Endothelial cell of umbilical vein (primary cell): ENCODE data around the gene AEBP1. TPM values are rescaled to one million over a fixed set of nuclear protein-coding genes. Genes with fewer than 3 reads are reported as not detected.

ENCODE experiments used
- BruUV-seq: library from RNA; stranded (reverse); fragments of 400-500 nt; replicated peaks from 2 replicates; lab custom pipeline; 2021; lab: Mats Ljungman, UMichigan
- CTCF ChIA-PET: fragments of 300-600, 350-600 bp; sonication (Branson Sonifier 250); formaldehyde crosslinking; loops from one replicate; lab custom pipeline; 2021; ENCODE audit warnings: antibody characterized with exemption, inconsistent platforms; lab: Charles Lee
- POLR2A ChIA-PET: fragments of 300-600, 350-600 bp; sonication (Branson Sonifier 250); formaldehyde crosslinking; loops from one replicate; lab custom pipeline; 2021; ENCODE audit warnings: antibody characterized with exemption, inconsistent platforms; lab: Charles Lee
- DNase-seq: peaks from one replicate; pipeline ENCODE4 v3.0.0-alpha.2; 2011; ENCODE audit warnings: low read depth, low spot score
- FAIRE-seq: peaks from 2 replicates; lab custom pipeline; 2011; peaks lifted over from hg19 to GRCh38; lab: Jason Lieb, UNC
- H2AFZ ChIP-seq: 2 replicates; pipeline ENCODE4 v1.6.0; 2012; ENCODE audit warnings: low read depth, low read length, control low read depth, inconsistent platforms
- H3K27ac ChIP-seq: 2 replicates; pipeline ENCODE4 v1.5.1; 2011; ENCODE audit warnings: low read depth, mild to moderate bottlenecking, control low read depth, low read length, moderate library complexity; ENCODE audit not compliant: insufficient read depth
- H3K27me3 ChIP-seq, 2 experiments: 2 replicates each; pipeline versions ENCODE4 v1.6.0 to v1.6.1; 2011; ENCODE audit warnings: low read length in 2 of 2, mixed read lengths in 1 of 2; ENCODE audit not compliant: control insufficient read depth in 2 of 2, insufficient read depth in 2 of 2
- H3K36me3 ChIP-seq, 2 experiments: 2 replicates in 1 of 2; 3 replicates in 1 of 2; pipeline ENCODE4 v1.5.1; 2011; ENCODE audit warnings: low read length in 2 of 2, mild to moderate bottlenecking in 1 of 2, moderate library complexity in 1 of 2; ENCODE audit not compliant: control insufficient read depth in 2 of 2, insufficient read depth in 2 of 2; ENCODE audit errors: extremely low read depth in 1 of 2
- H3K4me1 ChIP-seq: 3 replicates; pipeline ENCODE4 v1.5.1; 2011; ENCODE audit warnings: mild to moderate bottlenecking, low read length; ENCODE audit not compliant: control insufficient read depth, insufficient read depth; ENCODE audit errors: extremely low read depth
- H3K4me2 ChIP-seq: 2 replicates; pipeline ENCODE4 v1.6.1; 2011; ENCODE audit warnings: low read length, control low read depth, mixed read lengths; ENCODE audit not compliant: insufficient read depth
- H3K4me3 ChIP-seq, 3 experiments: fragments of 200-600 bp in 1 of 3; sonication (generic), shearing (Covaris generic) in 1 of 3; replicated peaks in 1 of 3; 2 replicates each; pipeline ENCODE4 v1.5.1; 2011 to 2016; ENCODE audit warnings: control low read depth in 3 of 3, low read length in 3 of 3, mild to moderate bottlenecking in 2 of 3, inconsistent platforms in 1 of 3, low read depth in 1 of 3, moderate library complexity in 1 of 3; ENCODE audit not compliant: insufficient read depth in 1 of 3
- H3K79me2 ChIP-seq: 2 replicates; pipeline ENCODE4 v1.6.0; 2012; ENCODE audit warnings: low read length, inconsistent platforms; ENCODE audit not compliant: control insufficient read depth, insufficient read depth
- H3K9ac ChIP-seq: replicated peaks from 2 replicates; pipeline ENCODE3; 2011; ENCODE audit warnings: low read length, control low read depth; ENCODE audit not compliant: insufficient read depth; ENCODE audit errors: extremely low read depth
- H3K9me1 ChIP-seq: replicated peaks from 3 replicates; pipeline ENCODE4 v1.6.0; 2011; ENCODE audit warnings: mild to moderate bottlenecking, low read length; ENCODE audit not compliant: control insufficient read depth, insufficient read depth; ENCODE audit errors: extremely low read depth
- H3K9me3 ChIP-seq: replicated peaks from 2 replicates; pipeline ENCODE4 v1.5.1; 2012; ENCODE audit warnings: low read length, inconsistent platforms; ENCODE audit not compliant: control insufficient read depth, insufficient read depth
- H4K20me1 ChIP-seq: replicated peaks from 2 replicates; pipeline ENCODE3; 2011; ENCODE audit warnings: mild to moderate bottlenecking, low read length; ENCODE audit not compliant: control insufficient read depth, insufficient read depth; ENCODE audit errors: extremely low read depth
- CTCF ChIP-seq, 2 donors: IDR thresholded peaks; 1 replicate in 1 of 2; 2 replicates in 1 of 2; pipeline ENCODE4 v1.5.1; 2011; ENCODE audit warnings: low read length in 2 of 2, mild to moderate bottlenecking in 2 of 2, moderate library complexity in 2 of 2, control low read depth in 1 of 2, inconsistent platforms in 1 of 2, low read depth in 1 of 2; ENCODE audit not compliant: insufficient read depth in 1 of 2; ENCODE audit errors: extremely low read depth in 1 of 2
- EZH2 ChIP-seq: IDR thresholded peaks from 2 replicates; pipeline ENCODE4 v1.6.1; 2012; ENCODE audit warnings: borderline replicate concordance, low read depth, mild to moderate bottlenecking, moderate library complexity, low read length, inconsistent platforms; ENCODE audit not compliant: severe bottlenecking
- FOS ChIP-seq: IDR thresholded peaks from 2 replicates; pipeline ENCODE4 v1.6.1; 2011; ENCODE audit warnings: mild to moderate bottlenecking, low read length, moderate library complexity, borderline replicate concordance; ENCODE audit not compliant: insufficient read depth
- GATA2 ChIP-seq: IDR thresholded peaks from 2 replicates; pipeline ENCODE4 v1.7.0; 2011; ENCODE audit warnings: low read depth, mild to moderate bottlenecking, moderate library complexity, mixed read lengths, low read length; ENCODE audit not compliant: insufficient read length, insufficient read depth
- JUN ChIP-seq: IDR thresholded peaks from 2 replicates; pipeline ENCODE4 v1.6.1; 2011; ENCODE audit warnings: borderline replicate concordance, low read depth; ENCODE audit not compliant: insufficient read length, insufficient read depth
- MAX ChIP-seq: IDR thresholded peaks from 2 replicates; pipeline ENCODE4 v1.6.1; 2011; ENCODE audit not compliant: insufficient read depth, insufficient read length
- MYC ChIP-seq: IDR thresholded peaks from one replicate; pipeline ENCODE4 v1.6.1; 2011; ENCODE audit warnings: mild to moderate bottlenecking, low read depth, low read length
- POLR2A ChIP-seq: IDR thresholded peaks from 2 replicates; pipeline ENCODE4 v1.6.1; 2012; ENCODE audit warnings: low read depth, mild to moderate bottlenecking, control low read depth, low read length
- POLR2AphosphoS5 ChIP-seq: IDR thresholded peaks from 2 replicates; pipeline ENCODE4 v1.6.1; 2012; ENCODE audit warnings: low read depth, mild to moderate bottlenecking, control low read depth, low read length, moderate library complexity; ENCODE audit not compliant: insufficient read depth
- dilution Hi-C: fragments of 300-500 bp; cut with MboI; formaldehyde crosslinking; loops from one replicate; pipeline ENCODE4 v1.15.0; 2019; ENCODE audit warnings: low sequenced_read_pairs; ENCODE audit not compliant: extremely low pct_ligation_motif_present
- intact Hi-C: fragments of 100-400 bp; cut with micrococcal nuclease; formaldehyde crosslinking; loops from one replicate; pipeline ENCODE4 v1.10.0; 2022
- polyA plus RNA-seq, 4 experiments: library from polyadenylated mRNA; depleted of rRNA in 3 of 4; stranded (reverse) in 3 of 4; unstranded in 1 of 4; fragments of >200 nt; gene quantifications; 2 replicates each; pipeline versions ENCODE4 v1.2.1 to v1.2.3, GENCODE V29; 2011 to 2012; ENCODE audit warnings: missing spikeins in 1 of 4
- total RNA-seq: library from RNA; stranded (reverse); gene quantifications from 2 replicates; pipeline ENCODE4 v1.2.3, GENCODE V29; 2021

Gene AEBP1
- total and polyA plus RNA-seq, 2 donors (not counting 3 experiments of a cell fraction or from before 2014, with no cell fraction given): 20.6 to 48.0 TPM

- H3K36me3 ChIP-seq: peaks cover 9 to 54% of the 10 kb centered on the region in 2 experiments
- no peak overlapping the region for H3K4me2 ChIP-seq
- H4K20me1 ChIP-seq: no peaks in the 10 kb centered on the region
- TF ChIP-seq POLR2A: no peak
- no peak for TF ChIP-seq POLR2AphosphoS5
- no peak for TF ChIP-seq FOS
- TF ChIP-seq MYC: no peak
- no peak for TF ChIP-seq JUN
- no peak for TF ChIP-seq GATA2
- TF ChIP-seq MAX: no peak
- no peak for TF ChIP-seq EZH2
- no peak for TF ChIP-seq CTCF (IDR thresholded peaks at IDR 0.05; ENCODE audit: extremely low read depth in 1 of 2, insufficient read depth in 1 of 2, low read depth in 1 of 2, low read length in 2 of 2)
- H3K27me3 ChIP-seq: no peaks in the 10 kb centered on the region
- H3K9me3 ChIP-seq: no peaks in the 10 kb centered on the region
- ChIA-PET POLR2A (no interaction called here), CTCF (interaction anchor here (1.5 kb wide), 1 partner anchor 15 kb away, joined by 4 read pairs; no protein-coding TSS in a partner anchor)
- H3K9ac ChIP-seq: no peak overlapping the region
- H2AFZ ChIP-seq: no peak overlapping the region
- dilution Hi-C loops: no loop called here
- peaks cover 2% of the 10 kb centered on the region for H3K79me2 ChIP-seq
- DNase-seq (no peak), FAIRE-seq (no peak)
- no peaks in the 10 kb centered on the region for H3K9me1 ChIP-seq
- intact Hi-C loops: no loop called here
- no peak overlapping the region for H3K4me3 ChIP-seq
- no TSS peak for BruUV-seq
- H3K27ac ChIP-seq: no peak overlapping the region
- no peaks in the 10 kb centered on the region for H3K4me1 ChIP-seq
Measured at GRCh38 chr7:44057181-44057848, 46.8 kb upstream of the AEBP1 start.
